ENCODE measurements around the gene EEF2K. TPM values are rescaled to one million over a fixed set of nuclear protein-coding genes. Genes with fewer than 3 reads are reported as not detected.

EEF2K gene
- total and polyA plus RNA-seq, 2 donors from 2014 or later, result 2.8 to 28.1 TPM

DNA sequence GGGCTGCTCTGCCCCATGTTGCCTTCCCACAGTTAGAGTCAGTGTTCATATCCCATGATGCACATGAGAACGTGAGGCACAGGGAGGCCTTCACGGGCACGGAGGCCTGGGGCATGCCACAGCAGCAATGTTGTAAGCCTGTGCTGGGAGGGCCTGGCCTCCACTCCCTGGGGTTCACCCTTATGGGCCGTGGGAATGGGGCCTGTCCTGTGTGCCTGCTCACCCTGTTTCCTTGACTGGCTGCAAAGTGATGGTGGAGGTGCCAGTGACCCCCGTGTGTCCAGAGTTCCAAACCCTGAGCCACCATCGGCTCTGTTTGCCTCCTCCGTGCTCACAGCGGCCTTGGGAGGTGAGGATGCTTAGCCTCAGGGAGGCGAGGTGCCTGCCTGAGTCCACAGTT is 100.7 kb downstream of the EEF2K start:
- DNase-seq (peak in 1 of 5 donors; percentile 59), FAIRE-seq (no peak)
- TF ChIP-seq, protein P1, sequence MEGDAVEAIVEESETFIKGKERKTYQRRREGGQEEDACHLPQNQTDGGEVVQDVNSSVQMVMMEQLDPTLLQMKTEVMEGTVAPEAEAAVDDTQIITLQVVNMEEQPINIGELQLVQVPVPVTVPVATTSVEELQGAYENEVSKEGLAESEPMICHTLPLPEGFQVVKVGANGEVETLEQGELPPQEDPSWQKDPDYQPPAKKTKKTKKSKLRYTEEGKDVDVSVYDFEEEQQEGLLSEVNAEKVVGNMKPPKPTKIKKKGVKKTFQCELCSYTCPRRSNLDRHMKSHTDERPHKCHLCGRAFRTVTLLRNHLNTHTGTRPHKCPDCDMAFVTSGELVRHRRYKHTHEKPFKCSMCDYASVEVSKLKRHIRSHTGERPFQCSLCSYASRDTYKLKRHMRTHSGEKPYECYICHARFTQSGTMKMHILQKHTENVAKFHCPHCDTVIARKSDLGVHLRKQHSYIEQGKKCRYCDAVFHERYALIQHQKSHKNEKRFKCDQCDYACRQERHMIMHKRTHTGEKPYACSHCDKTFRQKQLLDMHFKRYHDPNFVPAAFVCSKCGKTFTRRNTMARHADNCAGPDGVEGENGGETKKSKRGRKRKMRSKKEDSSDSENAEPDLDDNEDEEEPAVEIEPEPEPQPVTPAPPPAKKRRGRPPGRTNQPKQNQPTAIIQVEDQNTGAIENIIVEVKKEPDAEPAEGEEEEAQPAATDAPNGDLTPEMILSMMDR (IDR thresholded peaks at IDR 0.05; ENCODE audit: borderline replicate concordance, extremely low read depth, insufficient read depth), result no peak
- no peaks in the 10 kb centered on the region for H3K4me1 ChIP-seq (ENCODE audit: control insufficient read depth in 2 of 3, insufficient read depth in 2 of 3, low read depth in 1 of 3, low read length in 3 of 3)
- H3K27ac ChIP-seq (ENCODE audit: low read depth in 2 of 2, low read length in 2 of 2), result no peak overlapping the region
- no peak overlapping the region for H3K4me3 ChIP-seq (ENCODE audit: low read length in 3 of 3)
- H3K27me3 ChIP-seq (ENCODE audit: control insufficient read depth, insufficient read depth, low read length), result no peaks in the 10 kb centered on the region
- H3K9me3 ChIP-seq (ENCODE audit: control insufficient read depth in 2 of 3, insufficient read depth in 1 of 3, low read length in 3 of 3), result no peaks in the 10 kb centered on the region
- intact Hi-C loops (cut with DNase I), result no loop called here
- no peak overlapping the region for H3K9ac ChIP-seq (ENCODE audit: low read length in 3 of 3)
- H3K36me3 ChIP-seq (ENCODE audit: control insufficient read depth in 2 of 3, insufficient read depth in 3 of 3, low read length in 3 of 3), result peaks cover 5 to 58% (median 22%) of the 10 kb centered on the region in 3 donors

DNA sequence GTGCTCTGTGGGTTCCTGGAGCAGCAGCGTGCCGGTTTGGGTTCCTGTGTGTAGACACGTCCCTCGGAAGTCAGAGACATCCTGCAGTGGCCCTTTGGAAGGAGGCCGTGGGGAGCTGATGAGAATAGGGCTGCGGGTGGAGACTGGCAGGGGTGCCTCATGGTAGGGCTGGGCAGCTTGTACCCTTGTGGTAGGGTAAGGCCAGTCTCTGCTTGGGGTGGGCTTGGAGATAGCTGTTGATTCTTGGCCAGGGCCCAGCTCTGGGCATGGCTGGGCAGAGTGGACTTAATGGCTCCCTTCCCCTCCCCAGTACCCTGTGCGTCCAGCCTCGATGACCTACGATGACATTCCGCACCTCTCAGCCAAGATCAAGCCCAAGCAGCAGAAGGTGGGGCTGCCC is 101.8 kb downstream of the EEF2K start:
- peaks cover 5 to 55% (median 21%) of the 10 kb centered on the region in 3 donors for H3K36me3 ChIP-seq (ENCODE audit: control insufficient read depth in 2 of 3, insufficient read depth in 3 of 3, low read length in 3 of 3)
- H3K4me1 ChIP-seq (ENCODE audit: control insufficient read depth in 2 of 3, insufficient read depth in 2 of 3, low read depth in 1 of 3, low read length in 3 of 3), result no peaks in the 10 kb centered on the region
- intact Hi-C loops (cut with DNase I), result no loop called here
- TF ChIP-seq, protein P1 (IDR thresholded peaks at IDR 0.05; ENCODE audit: borderline replicate concordance, extremely low read depth, insufficient read depth), result no peak
- no peak overlapping the region for H3K9ac ChIP-seq (ENCODE audit: low read length in 3 of 3)
- peak in 1 of 5 donors; percentile 44 for DNase-seq
- no peaks in the 10 kb centered on the region for H3K27me3 ChIP-seq (ENCODE audit: control insufficient read depth, insufficient read depth, low read length)
- no peak overlapping the region for H3K4me3 ChIP-seq (ENCODE audit: low read length in 3 of 3)
- no peaks in the 10 kb centered on the region for H3K9me3 ChIP-seq (ENCODE audit: control insufficient read depth in 2 of 3, insufficient read depth in 1 of 3, low read length in 3 of 3)
- H3K27ac ChIP-seq (ENCODE audit: low read depth in 2 of 2, low read length in 2 of 2), result no peak overlapping the region
- no peak for FAIRE-seq

DNA sequence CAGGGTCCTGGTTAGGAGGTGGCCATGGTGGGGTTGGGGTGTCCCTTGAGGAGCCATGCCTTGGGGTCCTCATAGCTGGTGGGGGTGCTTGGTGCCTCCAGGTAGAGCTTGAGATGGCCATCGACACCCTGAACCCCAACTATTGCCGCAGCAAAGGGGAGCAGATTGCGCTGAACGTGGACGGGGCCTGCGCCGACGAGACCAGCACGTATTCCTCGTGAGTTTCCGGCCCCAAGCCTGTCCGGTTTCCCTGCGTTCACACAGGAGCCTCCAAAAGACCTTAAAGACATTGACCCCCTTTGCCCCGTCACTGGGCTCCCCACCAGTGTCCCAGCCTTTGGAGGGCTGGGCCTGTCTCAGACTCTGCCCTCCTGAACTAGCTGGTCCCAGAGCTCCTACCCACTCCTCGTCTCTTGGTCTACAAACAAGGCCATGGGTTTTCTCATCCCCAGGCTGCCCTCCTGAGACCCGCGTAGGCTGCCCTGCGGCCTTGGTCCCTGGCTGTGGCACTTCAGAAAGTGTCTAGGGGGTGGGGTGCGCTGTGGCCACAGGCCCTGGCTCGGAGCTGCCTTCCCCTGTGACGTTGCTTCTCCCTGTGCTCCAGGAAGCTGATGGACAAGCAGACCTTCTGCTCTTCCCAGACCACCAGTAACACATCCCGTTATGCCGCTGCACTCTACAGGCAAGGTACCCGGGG is 102.9 kb downstream of the EEF2K start:
- FAIRE-seq, result no peak
- H3K27me3 ChIP-seq (ENCODE audit: control insufficient read depth, insufficient read depth, low read length), result no peaks in the 10 kb centered on the region
- H3K4me3 ChIP-seq (ENCODE audit: low read length in 3 of 3), result no peak overlapping the region
- no peaks in the 10 kb centered on the region for H3K4me1 ChIP-seq (ENCODE audit: control insufficient read depth in 2 of 3, insufficient read depth in 2 of 3, low read depth in 1 of 3, low read length in 3 of 3)
- H3K27ac ChIP-seq (ENCODE audit: low read depth in 2 of 2, low read length in 2 of 2), result no peak overlapping the region
- peak in 1 of 5 donors; percentile 51 for DNase-seq
- TF ChIP-seq, protein P1 (IDR thresholded peaks at IDR 0.05; ENCODE audit: borderline replicate concordance, extremely low read depth, insufficient read depth), result no peak
- no peaks in the 10 kb centered on the region for H3K9me3 ChIP-seq (ENCODE audit: control insufficient read depth in 2 of 3, insufficient read depth in 1 of 3, low read length in 3 of 3)
- intact Hi-C loops (cut with DNase I), result no loop called here
- H3K36me3 ChIP-seq (ENCODE audit: control insufficient read depth in 2 of 3, insufficient read depth in 3 of 3, low read length in 3 of 3), result peaks cover 5 to 66% (median 25%) of the 10 kb centered on the region in 3 donors
- no peak overlapping the region for H3K9ac ChIP-seq (ENCODE audit: low read length in 3 of 3)

All from kidney (tissue), 14 donors.